DND-41 (cell line): Measurements from ENCODE around the gene ABCC9.

Experiments
- ATAC-seq: fragments of 200-7000 bp; cut with Tn5 transposase; 3 replicates; pipeline ENCODE4 v1.9.1; 2021; ENCODE audit warnings: low read depth; ENCODE audit not compliant: insufficient read depth
- DNase-seq: peaks from one replicate; pipeline ENCODE4 v3.0.0-alpha.2; 2020
- H2AFZ ChIP-seq: 2 replicates; pipeline ENCODE4 v1.6.0; 2012; ENCODE audit warnings: low read depth, low read length
- H3K27ac ChIP-seq: 2 replicates; pipeline ENCODE4 v1.5.1; 2012; ENCODE audit warnings: low read length, inconsistent platforms
- H3K27me3 ChIP-seq: fragments of 200-600 bp; sonication (generic); 2 replicates; pipeline ENCODE4 v1.6.0; 2012; ENCODE audit warnings: low read length, mild to moderate bottlenecking, inconsistent platforms; ENCODE audit not compliant: insufficient read depth, poor library complexity
- H3K36me3 ChIP-seq: 2 replicates; pipeline ENCODE4 v1.5.1; 2012; ENCODE audit warnings: low read length, inconsistent platforms; ENCODE audit not compliant: insufficient read depth
- H3K4me1 ChIP-seq: 2 replicates; pipeline ENCODE4 v1.5.1; 2012; ENCODE audit warnings: mild to moderate bottlenecking, low read length; ENCODE audit not compliant: insufficient read depth
- H3K4me2 ChIP-seq: 2 replicates; pipeline ENCODE4 v1.6.0; 2012; ENCODE audit warnings: mild to moderate bottlenecking, moderate library complexity, low read length, inconsistent platforms; ENCODE audit not compliant: insufficient read depth
- H3K4me3 ChIP-seq, 2 experiments: fragments of 200-600 bp in 1 of 2; shearing (Covaris generic) in 1 of 2; 2 replicates each; pipeline ENCODE4 v1.5.1; 2012 to 2016; ENCODE audit warnings: inconsistent platforms in 2 of 2, low read length in 2 of 2, mild to moderate bottlenecking in 2 of 2, low read depth in 1 of 2, moderate library complexity in 1 of 2
- H3K79me2 ChIP-seq: 2 replicates; pipeline ENCODE4 v1.6.0; 2012; ENCODE audit warnings: low read length, inconsistent platforms; ENCODE audit not compliant: insufficient read depth
- H3K9ac ChIP-seq: 2 replicates; pipeline ENCODE4 v1.6.0; 2012; ENCODE audit warnings: low read depth, mild to moderate bottlenecking, inconsistent platforms, low read length, moderate library complexity
- H3K9me3 ChIP-seq: 2 replicates; pipeline ENCODE4 v1.5.1; 2012; ENCODE audit warnings: low read length, moderate library complexity, mild to moderate bottlenecking, inconsistent platforms; ENCODE audit not compliant: insufficient read depth, severe bottlenecking
- H4K20me1 ChIP-seq: 2 replicates; pipeline ENCODE4 v1.6.0; 2012; ENCODE audit warnings: low read length; ENCODE audit not compliant: insufficient read depth
- EZH2 ChIP-seq: IDR thresholded peaks from 3 replicates; pipeline ENCODE4 v1.6.1; 2012; ENCODE audit warnings: borderline replicate concordance, low read depth, mild to moderate bottlenecking, moderate library complexity, low read length, inconsistent platforms; ENCODE audit not compliant: severe bottlenecking
- TF ChIP-seq, protein P1 (sequence below): IDR thresholded peaks from 2 replicates; pipeline ENCODE4 v1.5.1; 2012; ENCODE audit warnings: borderline replicate concordance, low read length, moderate library complexity, mild to moderate bottlenecking; ENCODE audit not compliant: poor library complexity, severe bottlenecking; ENCODE audit errors: extremely low read depth

Gene ABCC9

DNA sequence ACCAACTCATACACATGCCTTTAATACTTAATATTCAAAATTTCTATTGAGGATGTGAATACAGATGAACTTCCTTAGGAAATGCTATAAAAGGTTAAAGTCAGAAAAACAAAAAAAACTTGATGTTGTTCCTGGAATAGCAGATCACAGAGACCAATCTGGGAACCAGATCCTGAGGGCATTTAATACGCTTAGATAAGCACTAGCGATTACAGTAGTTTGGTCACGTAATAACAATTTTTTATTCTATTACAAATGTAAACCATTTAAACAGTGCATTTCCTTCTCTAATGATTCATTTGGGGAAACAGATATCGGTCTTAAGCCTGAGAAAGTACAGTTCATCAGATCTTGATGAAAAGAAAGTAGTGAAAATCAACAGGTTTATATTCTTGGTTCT, 30.8 kb upstream of the ABCC9 start:
- no peak for TF ChIP-seq EZH2
- TF ChIP-seq, protein P1, sequence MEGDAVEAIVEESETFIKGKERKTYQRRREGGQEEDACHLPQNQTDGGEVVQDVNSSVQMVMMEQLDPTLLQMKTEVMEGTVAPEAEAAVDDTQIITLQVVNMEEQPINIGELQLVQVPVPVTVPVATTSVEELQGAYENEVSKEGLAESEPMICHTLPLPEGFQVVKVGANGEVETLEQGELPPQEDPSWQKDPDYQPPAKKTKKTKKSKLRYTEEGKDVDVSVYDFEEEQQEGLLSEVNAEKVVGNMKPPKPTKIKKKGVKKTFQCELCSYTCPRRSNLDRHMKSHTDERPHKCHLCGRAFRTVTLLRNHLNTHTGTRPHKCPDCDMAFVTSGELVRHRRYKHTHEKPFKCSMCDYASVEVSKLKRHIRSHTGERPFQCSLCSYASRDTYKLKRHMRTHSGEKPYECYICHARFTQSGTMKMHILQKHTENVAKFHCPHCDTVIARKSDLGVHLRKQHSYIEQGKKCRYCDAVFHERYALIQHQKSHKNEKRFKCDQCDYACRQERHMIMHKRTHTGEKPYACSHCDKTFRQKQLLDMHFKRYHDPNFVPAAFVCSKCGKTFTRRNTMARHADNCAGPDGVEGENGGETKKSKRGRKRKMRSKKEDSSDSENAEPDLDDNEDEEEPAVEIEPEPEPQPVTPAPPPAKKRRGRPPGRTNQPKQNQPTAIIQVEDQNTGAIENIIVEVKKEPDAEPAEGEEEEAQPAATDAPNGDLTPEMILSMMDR = no peak
- no peak overlapping the region for H3K27ac ChIP-seq
- H3K9me3 ChIP-seq = no peaks in the 10 kb centered on the region
- no peak overlapping the region for H2AFZ ChIP-seq
- no peak for DNase-seq
- no peaks in the 10 kb centered on the region for H3K27me3 ChIP-seq
- no peaks in the 10 kb centered on the region for H4K20me1 ChIP-seq
- ATAC-seq = no peak
- H3K4me1 ChIP-seq = no peaks in the 10 kb centered on the region
- H3K36me3 ChIP-seq = no peaks in the 10 kb centered on the region
- no peaks in the 10 kb centered on the region for H3K79me2 ChIP-seq
- H3K4me3 ChIP-seq = no peak overlapping the region
- H3K9ac ChIP-seq = no peak overlapping the region
- H3K4me2 ChIP-seq = no peak overlapping the region

DNA sequence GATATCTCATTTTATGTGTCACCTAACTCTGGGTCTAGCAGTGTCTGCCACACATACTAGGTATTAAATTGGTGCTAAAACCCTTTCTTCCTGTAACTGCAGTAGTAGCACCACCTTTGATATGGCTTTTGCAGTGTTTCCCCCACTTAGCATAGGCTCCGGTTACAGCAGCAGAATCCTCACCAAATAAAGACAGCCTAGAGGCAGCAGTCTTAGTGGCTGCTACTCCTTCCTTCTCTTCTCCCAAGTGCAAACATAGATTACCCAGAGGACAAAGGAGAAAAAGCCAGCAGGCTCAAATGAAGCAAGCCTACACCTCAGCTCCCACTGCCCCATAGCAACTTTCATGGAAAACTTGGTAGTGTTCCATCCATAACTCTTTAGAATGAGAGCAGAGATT, 30.1 kb upstream of the ABCC9 start:
- H3K4me1 ChIP-seq = no peaks in the 10 kb centered on the region
- no peaks in the 10 kb centered on the region for H3K79me2 ChIP-seq
- no peak for DNase-seq
- no peak overlapping the region for H3K9ac ChIP-seq
- no peaks in the 10 kb centered on the region for H4K20me1 ChIP-seq
- TF ChIP-seq, protein P1 = no peak
- no peak for TF ChIP-seq EZH2
- H3K36me3 ChIP-seq = no peaks in the 10 kb centered on the region
- no peaks in the 10 kb centered on the region for H3K9me3 ChIP-seq
- no peak overlapping the region for H3K4me3 ChIP-seq
- H3K27me3 ChIP-seq = no peaks in the 10 kb centered on the region
- H3K4me2 ChIP-seq = no peak overlapping the region
- H3K27ac ChIP-seq = no peak overlapping the region
- ATAC-seq = no peak
- H2AFZ ChIP-seq = no peak overlapping the region

DNA sequence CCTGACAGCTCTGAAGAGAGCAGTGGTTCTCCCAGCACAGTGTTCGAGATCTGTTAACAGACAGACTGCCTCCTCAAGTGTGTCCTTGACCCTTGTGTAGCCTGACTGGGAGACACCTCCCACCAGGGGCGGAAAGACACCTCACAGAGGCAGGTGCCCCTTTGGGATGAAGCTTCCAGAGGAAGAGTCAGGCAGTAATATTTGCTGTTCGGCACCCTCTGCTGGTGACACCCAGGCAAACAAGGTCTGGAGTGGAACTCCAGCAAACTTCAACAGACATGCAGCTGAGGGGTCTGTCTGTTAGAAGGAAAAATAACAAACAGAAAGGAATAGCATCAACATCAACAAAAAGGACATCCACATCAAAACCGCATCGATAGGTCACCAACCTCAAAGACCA, 21.6 kb upstream of the ABCC9 start:
- no peak overlapping the region for H3K9ac ChIP-seq
- H3K4me2 ChIP-seq = no peak overlapping the region
- H3K27ac ChIP-seq = no peak overlapping the region
- no peaks in the 10 kb centered on the region for H3K4me1 ChIP-seq
- H2AFZ ChIP-seq = no peak overlapping the region
- ATAC-seq (no peak), DNase-seq (no peak)
- no peak for TF ChIP-seq EZH2
- TF ChIP-seq, protein P1 = no peak
- H3K27me3 ChIP-seq = no peaks in the 10 kb centered on the region
- no peaks in the 10 kb centered on the region for H4K20me1 ChIP-seq
- no peak overlapping the region for H3K4me3 ChIP-seq
- H3K36me3 ChIP-seq = no peaks in the 10 kb centered on the region
- no peaks in the 10 kb centered on the region for H3K9me3 ChIP-seq
- no peaks in the 10 kb centered on the region for H3K79me2 ChIP-seq

DNA sequence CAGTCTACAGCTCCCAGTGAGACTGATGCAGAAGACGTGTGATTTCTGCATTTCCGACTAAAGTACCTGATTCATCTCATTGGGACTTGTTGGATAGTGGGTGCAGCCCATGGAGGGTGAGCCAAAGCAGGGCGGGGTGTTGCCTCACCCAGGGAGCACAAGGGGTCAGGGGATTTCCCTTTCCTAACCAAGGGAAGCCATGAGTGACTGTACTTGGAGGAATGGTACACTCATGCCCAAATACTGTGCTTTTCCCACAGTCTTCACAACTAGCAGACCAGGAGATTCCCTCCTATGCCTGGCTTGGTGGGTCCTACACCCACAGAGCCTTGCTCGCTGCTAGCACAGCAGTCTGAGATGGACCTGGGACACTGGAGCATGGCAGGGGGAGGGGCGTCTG, 21.0 kb upstream of the ABCC9 start:
- TF ChIP-seq, protein P1 = no peak
- no peak for TF ChIP-seq EZH2
- H3K36me3 ChIP-seq = no peaks in the 10 kb centered on the region
- no peak overlapping the region for H2AFZ ChIP-seq
- H4K20me1 ChIP-seq = no peaks in the 10 kb centered on the region
- no peaks in the 10 kb centered on the region for H3K79me2 ChIP-seq
- H3K27ac ChIP-seq = no peak overlapping the region
- DNase-seq (no peak), ATAC-seq (no peak)
- no peak overlapping the region for H3K4me3 ChIP-seq
- no peaks in the 10 kb centered on the region for H3K4me1 ChIP-seq
- H3K9ac ChIP-seq = no peak overlapping the region
- H3K4me2 ChIP-seq = no peak overlapping the region
- no peaks in the 10 kb centered on the region for H3K27me3 ChIP-seq
- no peaks in the 10 kb centered on the region for H3K9me3 ChIP-seq
